Psoas muscle (tissue), 8 donors: Measurements from ENCODE around the gene PTPRG. TPM values are rescaled to one million over a fixed set of nuclear protein-coding genes. Genes with fewer than 3 reads are reported as not detected.

ENCODE experiments used
- ATAC-seq, 4 donors: fragments of 200-7000 bp; cut with Tn5 transposase; one replicate each; pipeline ENCODE4 v1.9.1; 2020; ENCODE audit warnings: moderate library complexity in 3 of 4, mild to moderate bottlenecking in 2 of 4
- DNase-seq, 2 donors: peaks; one replicate each; pipeline ENCODE4 v3.0.0-alpha.2; 2020
- H3K27ac ChIP-seq: fragments of 200-600 bp; one replicate; pipeline ENCODE4 v1.8.0; 2022
- H3K27me3 ChIP-seq, 3 donors: fragments of 200-600 bp in 1 of 3; one replicate each; pipeline versions ENCODE4 v1.6.1 to v1.8.0; 2013 to 2022; ENCODE audit warnings: low read length in 2 of 3, mild to moderate bottlenecking in 2 of 3, moderate library complexity in 1 of 3; ENCODE audit not compliant: insufficient read depth in 3 of 3
- H3K36me3 ChIP-seq, 2 donors: fragments of 200-600 bp in 1 of 2; one replicate each; pipeline versions ENCODE4 v1.6.1 to v1.8.0; 2013 to 2022; ENCODE audit warnings: low read depth in 1 of 2, mild to moderate bottlenecking in 1 of 2, moderate library complexity in 1 of 2; ENCODE audit not compliant: insufficient read depth in 1 of 2
- H3K4me1 ChIP-seq: fragments of 200-600 bp; one replicate; pipeline ENCODE4 v1.8.0; 2022
- H3K4me3 ChIP-seq: fragments of 200-600 bp; one replicate; pipeline ENCODE4 v1.8.0; 2022; ENCODE audit warnings: mild to moderate bottlenecking
- H3K9me3 ChIP-seq: fragments of 200-600 bp; one replicate; pipeline ENCODE4 v1.8.0; 2022
- WGBS, 3 donors: extraction: QIAGEN DNeasy Blood & Tissue Kit; methylation state at CpG; one replicate each; pipeline versions ENCODE4 v1.1.6 to v1.1.7; 2013; 5-methylcytosine and 5-hydroxymethylcytosine counted together
- intact Hi-C, 2 donors: fragments of 100-400 bp; cut with DNase I; formaldehyde crosslinking; loops; one replicate each; pipeline versions ENCODE4 v1.11.0 to v1.14.2; 2022
- polyA plus RNA-seq, 3 donors: library from polyadenylated mRNA; stranded (reverse); fragments of 200-250 nt; gene quantifications; one replicate each; pipeline ENCODE4 v1.2.3, GENCODE V29; 2013
- total RNA-seq, 4 donors: library from RNA; stranded (reverse); fragmentation: NEBNext Ultra II Directional in 2 of 4; extraction: Animal tissue kit (Norgen Biotek cat#: 25700) in 2 of 4; gene quantifications; one replicate each; pipeline versions ENCODE4 v1.2.1 to v1.2.4, GENCODE V29; 2021 to 2023
- TF ChIP-seq, protein P1 (sequence below): fragments of 200-600 bp; IDR thresholded peaks from one replicate; pipeline ENCODE4 v1.8.0; 2022; ENCODE audit warnings: antibody characterized with exemption
- donor health status: healthy with polysubstance abuse.
- donor health status: DM: no; HTN: no; CAD: no; lungs with moderate emphysema.
- donor health status: Bipolar disorder and iron deficiency.
- donor health status: healthy.
- donor health status: DM: yes; HTN: yes; CAD: no.
- donor health status: DM: no; HTN: no; CAD: no.
- donor health status: DM: no; HTN: no; CAD: no.
- donor health status: DM: yes; HTN: yes; CAD: no.

PTPRG gene
- total and polyA plus RNA-seq, 7 donors, result 4.5 to 29.5 (median 12.6) TPM

DNA sequence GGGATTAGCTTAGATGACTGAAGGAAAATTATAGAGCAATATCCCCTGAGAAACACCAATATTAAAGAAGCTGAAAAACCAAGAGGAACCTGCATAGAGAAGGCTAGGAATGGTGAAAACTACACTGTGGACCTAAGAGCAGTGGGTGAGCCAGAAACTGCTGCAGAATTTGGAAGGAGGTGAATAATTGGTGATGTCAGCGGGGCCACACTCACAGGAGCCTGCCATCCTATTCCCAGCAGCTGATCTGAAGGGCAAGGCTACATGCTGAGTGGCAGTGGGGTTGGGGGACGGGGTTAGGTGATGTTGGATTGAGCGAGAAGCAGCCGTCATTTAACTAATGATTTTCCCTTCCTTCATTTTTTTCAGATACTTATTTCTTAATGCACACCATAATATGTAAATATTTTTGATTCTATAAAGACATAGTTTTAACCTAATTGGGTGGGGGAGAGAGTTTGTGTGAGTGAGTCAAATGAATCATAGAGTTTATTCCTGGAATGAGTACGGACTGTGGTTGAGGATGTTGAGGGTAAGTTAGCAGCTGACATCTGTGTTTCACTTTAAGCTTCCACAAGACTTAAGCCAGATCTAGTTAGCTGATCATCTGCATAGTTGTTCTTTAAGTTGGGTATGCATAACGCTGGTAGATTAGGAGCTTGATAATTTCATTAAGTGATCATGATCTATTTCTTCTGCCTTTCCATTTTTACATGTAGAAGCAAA is 222.8 kb downstream of the PTPRG start:
- peaks cover 4% of the 10 kb centered on the region for H3K9me3 ChIP-seq
- H3K4me1 ChIP-seq, result peaks cover 3% of the 10 kb centered on the region
- H3K27ac ChIP-seq, result no peak overlapping the region
- H3K36me3 ChIP-seq, result no peaks in the 10 kb centered on the region
- no peak overlapping the region for H3K4me3 ChIP-seq
- DNase-seq (no peak), ATAC-seq (peak in 2 of 4 donors; percentile 39 to 47)
- intact Hi-C loops, result no loop called here
- 86 to 87% (median 87%) methylated on average over 6 of the region's 6 CpGs for WGBS, 3 donors
- H3K27me3 ChIP-seq, result no peaks in the 10 kb centered on the region
- TF ChIP-seq, protein P1, sequence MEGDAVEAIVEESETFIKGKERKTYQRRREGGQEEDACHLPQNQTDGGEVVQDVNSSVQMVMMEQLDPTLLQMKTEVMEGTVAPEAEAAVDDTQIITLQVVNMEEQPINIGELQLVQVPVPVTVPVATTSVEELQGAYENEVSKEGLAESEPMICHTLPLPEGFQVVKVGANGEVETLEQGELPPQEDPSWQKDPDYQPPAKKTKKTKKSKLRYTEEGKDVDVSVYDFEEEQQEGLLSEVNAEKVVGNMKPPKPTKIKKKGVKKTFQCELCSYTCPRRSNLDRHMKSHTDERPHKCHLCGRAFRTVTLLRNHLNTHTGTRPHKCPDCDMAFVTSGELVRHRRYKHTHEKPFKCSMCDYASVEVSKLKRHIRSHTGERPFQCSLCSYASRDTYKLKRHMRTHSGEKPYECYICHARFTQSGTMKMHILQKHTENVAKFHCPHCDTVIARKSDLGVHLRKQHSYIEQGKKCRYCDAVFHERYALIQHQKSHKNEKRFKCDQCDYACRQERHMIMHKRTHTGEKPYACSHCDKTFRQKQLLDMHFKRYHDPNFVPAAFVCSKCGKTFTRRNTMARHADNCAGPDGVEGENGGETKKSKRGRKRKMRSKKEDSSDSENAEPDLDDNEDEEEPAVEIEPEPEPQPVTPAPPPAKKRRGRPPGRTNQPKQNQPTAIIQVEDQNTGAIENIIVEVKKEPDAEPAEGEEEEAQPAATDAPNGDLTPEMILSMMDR, result no peak

DNA sequence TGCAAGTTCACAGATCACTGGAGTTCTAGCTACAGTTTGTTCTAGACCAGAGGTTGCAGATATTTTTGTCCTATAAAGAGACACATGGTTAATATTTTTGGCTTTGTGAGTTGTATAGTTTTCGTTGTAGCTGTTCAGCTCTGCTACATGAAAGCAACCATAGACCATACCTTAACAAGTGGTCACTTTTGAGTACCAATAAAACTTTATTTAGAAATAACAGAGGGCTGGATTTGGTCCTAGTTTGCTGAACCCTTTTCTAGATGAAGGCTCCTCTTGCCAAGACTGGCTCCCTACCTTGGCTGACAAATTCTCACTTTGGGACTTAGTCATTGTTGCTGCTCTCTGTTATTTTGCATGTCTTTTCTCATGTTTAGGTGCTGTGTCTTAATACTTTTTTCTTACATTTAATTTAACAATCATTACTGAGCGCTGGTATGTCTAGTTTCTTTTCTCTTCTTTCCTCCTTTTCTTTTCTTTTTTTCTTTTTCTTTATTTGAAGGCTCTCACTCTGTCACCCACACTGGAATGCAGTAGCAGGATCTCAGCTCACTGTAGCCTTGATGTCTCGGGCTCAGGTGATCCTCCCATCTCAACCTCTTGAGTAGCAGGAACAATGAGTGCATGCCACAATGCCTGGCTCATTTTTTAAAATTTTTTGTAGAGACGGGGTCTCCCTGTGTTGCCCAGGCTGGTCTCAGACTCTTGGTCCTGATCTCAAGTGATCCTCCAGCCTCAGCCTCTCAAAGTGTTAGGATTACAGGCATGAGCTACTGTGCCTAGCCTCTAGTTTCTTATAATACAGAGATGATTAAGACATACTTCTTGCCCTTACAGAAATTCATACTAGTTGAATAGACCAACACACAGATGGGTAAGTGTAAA is 227.5 kb downstream of the PTPRG start:
- no peak overlapping the region for H3K27ac ChIP-seq

DNA sequence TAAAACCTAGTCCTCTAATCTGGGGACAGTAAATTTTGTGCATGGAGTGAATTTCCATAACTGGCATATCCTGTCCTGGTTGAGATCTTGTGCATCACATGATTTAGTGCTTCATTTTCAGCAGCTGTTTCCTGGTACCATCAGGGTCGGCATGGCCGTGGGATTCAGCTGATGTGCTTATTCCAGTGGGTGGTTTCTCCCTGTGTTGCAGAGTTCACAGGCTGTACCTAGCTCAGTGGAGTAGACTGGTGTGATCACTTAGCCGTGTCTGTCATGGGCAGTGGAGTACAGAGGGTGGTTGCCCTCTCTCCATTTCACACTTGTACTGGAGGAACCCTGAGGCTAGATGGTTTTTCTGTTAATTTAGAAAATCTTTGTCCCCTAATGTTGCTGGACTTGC is 228.5 kb downstream of the PTPRG start:
- TF ChIP-seq, protein P1, result no peak
- Histone ChIP-seq H3K4me1 (peaks cover 15% of the 10 kb centered on the region), H3K27ac (no peak overlapping the region), H3K27me3 (no peaks in the 10 kb centered on the region), H3K36me3 (no peaks in the 10 kb centered on the region), H3K9me3 (peaks cover 4% of the 10 kb centered on the region), H3K4me3 (no peak overlapping the region)
- DNase-seq (no peak), ATAC-seq (peak in 1 of 4 donors; percentile 43)
- intact Hi-C loops, result no loop called here
- 37 to 50% (median 39%) methylated on average over 3 of the region's 3 CpGs for WGBS, 3 donors

More for the DNA sequence above, 227.5 kb downstream of the PTPRG start:
- Histone ChIP-seq H3K27me3 (no peaks in the 10 kb centered on the region), H3K36me3 (no peaks in the 10 kb centered on the region), H3K4me1 (peaks cover 9% of the 10 kb centered on the region), H3K4me3 (no peak overlapping the region), H3K9me3 (peaks cover 4% of the 10 kb centered on the region)
- intact Hi-C loops, result no loop called here
- TF ChIP-seq, protein P1, result no peak
- ATAC-seq (no peak), DNase-seq (no peak)
- 93 to 95% (median 95%) methylated on average over 4 of the region's 4 CpGs for WGBS, 3 donors

DNA sequence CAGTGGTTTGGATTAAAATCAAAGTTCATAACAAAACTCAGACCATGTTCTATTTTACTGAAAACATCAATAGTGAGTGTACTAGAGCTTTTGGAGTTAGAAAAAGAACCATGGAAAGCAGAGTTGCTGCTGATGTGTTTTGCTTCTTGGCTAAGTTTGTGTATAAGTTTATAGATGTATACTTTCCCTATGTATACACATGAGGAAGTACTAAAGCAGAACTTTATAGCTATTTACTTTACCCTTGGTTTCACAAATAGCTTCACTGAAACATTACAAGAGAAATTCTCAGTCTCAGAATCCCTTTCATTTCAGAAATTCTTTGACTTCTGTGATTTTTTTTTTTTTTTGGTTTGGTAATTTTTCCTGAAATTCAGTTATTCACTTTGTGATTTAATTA is 229.0 kb downstream of the PTPRG start:
- intact Hi-C loops, result no loop called here
- no peak for DNase-seq
- Histone ChIP-seq H3K9me3 (peaks cover 4% of the 10 kb centered on the region), H3K4me3 (no peak overlapping the region), H3K4me1 (peaks cover 15% of the 10 kb centered on the region), H3K27me3 (no peaks in the 10 kb centered on the region), H3K27ac (no peak overlapping the region), H3K36me3 (no peaks in the 10 kb centered on the region)
- TF ChIP-seq, protein P1, result no peak
- ATAC-seq, result no peak
